Cortex of kidney (tissue), 1 donor: Measurements from ENCODE around the gene ZFAND2A.
"Not testable (repeated sequence)": the region's sequence is repeated elsewhere in the genome, so short reads cannot be mapped to it uniquely, and the experiment has no call there.

ENCODE experiments used
- DNase-seq: peaks from one replicate; lab custom pipeline; 2025; lab: John Stamatoyannopoulos, UW

Gene ZFAND2A, protein sequence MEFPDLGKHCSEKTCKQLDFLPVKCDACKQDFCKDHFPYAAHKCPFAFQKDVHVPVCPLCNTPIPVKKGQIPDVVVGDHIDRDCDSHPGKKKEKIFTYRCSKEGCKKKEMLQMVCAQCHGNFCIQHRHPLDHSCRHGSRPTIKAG

DNA sequence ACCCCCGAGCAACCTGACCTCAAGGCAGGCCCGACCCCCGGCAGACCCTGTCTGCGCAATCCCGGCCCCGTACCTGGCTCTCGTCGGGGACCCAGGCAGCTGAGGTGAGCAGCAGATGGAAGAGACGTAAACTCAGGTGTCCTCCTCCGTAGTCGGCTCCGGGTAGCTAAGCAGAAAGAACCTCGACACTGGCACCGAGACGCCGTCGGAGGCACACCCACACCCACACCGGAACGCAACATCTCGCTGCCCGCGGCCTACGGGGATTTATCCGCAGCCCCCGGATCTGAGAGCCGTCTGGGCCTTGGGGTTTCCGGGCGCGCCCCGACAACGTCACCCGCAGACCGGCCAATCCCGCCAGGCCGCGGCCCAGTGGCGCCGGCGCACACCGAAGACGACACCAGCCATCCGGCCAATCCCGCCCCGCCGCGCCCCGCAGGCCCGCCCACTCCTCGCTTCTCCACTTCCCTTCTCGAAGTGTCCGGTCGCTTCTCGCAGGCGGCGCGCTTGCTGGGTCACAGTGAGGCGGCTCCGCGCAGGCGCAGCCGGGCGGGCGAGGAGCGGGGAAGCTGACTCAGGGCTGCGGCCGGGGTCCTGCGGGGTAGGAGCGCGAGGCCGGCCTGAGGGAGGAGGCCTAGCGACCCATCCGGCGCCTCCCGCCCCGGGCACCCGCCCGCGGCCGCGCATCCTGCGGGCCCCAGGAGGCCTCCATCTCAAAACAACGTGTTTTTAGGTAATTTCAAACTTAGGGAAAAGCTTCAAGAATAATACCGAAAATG lies at the start of gene ZFAND2A:
Gene ZFAND2A (minus strand): TSS at position 306 of the 779 bp plus-strand sequence. CDS start 1,984 bp downstream, outside the sequence.
- DNase-seq, result peak; percentile 76

DNA sequence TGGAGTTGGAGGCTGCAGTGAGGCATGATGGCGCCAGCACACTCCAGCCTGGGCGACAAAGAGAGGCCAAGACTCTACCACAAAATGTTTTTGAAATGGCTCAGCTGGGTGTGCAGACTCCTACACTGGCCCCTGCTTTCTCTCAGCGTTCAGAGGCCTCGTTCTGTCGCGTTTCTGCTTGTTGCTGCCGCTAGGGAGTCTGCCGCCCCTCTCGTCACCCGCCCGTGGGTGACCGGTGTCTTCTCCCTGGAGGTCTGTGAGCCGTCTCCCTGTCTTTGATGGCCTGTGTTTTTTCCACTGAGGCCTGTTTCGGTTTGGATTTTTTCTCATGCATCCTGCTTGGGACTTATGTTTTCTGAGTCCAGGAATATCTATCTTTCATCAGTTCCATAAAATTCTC lies 49.1 kb upstream of the ZFAND2A start:
- no peak for DNase-seq

DNA sequence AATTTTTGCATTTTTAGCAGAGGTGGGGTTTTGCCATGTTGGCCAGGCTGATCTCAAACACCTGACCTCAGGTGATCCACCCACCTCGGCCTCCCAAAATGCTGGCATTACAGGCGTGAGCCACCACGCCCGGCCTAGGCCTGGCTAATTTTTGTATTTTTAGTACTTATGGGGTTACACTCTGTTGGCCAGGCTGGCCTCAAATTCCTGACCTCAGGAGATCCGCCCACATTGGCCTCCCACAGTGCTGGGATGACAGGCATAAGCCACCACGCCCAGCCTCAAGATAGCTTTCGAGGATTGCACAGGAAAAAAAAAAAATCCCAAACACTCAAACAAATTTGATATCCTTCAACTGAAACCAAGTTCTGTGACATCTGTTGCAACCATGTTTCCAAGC lies 45.7 kb upstream of the ZFAND2A start:
- not testable (repeated sequence) for DNase-seq

DNA sequence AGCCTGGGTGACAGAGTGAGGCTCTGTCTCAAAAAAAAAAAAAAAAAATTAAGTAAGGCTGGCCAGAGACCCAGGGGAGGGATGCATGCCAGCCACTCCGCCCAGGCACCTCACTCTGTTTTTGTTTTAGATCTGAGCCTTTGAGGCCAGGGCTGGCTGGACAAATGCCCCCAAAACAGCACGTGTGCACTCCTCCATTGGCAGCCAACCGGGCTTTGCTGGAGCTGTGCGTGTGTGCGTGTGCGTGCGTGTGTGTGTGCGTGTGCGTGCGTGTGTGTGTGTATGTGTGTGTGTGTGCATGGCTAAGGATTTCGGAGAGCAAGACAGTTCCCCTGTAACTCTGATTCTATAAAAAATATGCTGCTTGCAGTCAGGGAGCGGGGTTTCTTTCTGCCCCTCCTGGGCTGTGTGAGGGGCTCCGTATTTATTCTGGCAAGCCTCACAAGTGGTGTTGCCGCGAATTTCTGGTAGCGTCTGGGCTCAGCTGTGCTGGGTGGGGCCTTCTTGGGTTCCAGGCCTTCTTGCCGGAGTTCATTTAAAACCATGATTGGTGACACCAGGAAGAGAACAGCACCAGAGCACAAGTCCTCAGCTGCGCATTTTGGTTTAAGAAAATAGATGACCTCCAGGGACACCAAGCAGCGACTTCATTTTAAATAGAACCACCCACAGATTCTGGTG lies 44.6 kb upstream of the ZFAND2A start:
- DNase-seq, result no peak

DNA sequence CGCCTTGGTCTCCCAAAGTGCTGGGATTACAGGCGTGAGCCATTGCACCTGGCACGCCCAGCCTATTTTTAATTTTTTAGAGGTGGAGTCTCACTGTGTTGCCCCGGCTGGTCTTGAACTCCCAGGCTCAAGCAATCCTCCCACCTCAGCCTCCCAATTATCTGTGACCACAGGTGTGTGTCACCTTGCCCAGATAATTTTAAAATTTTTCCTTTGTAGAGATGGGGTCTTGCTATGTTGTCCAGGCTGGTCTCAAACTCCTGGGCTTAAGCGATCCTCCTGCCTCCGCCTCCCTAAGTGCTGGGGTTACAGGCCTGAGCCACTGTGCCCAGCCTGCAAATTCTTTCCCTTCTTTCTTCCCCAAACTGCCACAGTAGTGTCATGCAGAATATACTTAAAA lies 42.9 kb upstream of the ZFAND2A start:
- DNase-seq, result not testable (repeated sequence)

DNA sequence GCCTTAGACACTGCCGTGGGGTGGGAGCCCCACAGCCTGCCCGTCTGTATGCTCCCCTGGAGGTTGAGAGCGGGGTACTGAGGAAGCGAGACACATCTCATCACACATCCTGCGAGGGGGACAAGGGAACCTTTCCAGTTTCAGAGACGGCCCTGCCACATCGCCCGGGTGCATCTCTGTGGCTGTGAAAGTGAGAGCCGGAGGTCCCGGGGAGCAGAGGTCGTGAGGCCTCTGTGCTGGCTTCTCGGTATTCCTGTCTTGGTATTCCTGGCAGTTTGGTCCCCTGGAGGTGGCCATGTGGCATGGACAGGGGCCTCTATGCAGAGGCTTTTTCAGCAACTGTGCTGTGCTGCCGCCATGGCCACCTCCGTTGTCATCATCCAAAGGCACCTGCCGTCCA lies 41.9 kb upstream of the ZFAND2A start:
- no peak for DNase-seq

DNA sequence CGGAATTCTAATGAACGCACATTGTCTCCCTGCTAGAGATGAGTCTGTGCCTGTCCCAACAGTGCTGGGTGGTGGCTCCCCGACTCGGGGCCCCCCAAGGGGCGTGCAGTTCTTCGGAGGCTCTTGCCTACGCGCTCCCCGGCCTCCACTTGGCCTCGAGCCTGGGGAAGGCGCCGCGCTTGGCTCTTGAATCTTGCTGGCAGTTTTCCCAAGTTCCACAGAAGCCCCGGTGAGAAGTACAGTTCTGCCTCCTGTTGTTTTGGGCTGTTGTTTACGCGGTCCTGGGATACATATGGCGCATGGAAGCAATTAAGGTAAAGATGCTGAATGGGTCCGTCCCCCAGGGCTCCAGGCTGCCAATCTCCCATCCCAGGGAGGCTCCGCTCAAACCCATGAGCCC lies 40.0 kb upstream of the ZFAND2A start:
- DNase-seq, result no peak

DNA sequence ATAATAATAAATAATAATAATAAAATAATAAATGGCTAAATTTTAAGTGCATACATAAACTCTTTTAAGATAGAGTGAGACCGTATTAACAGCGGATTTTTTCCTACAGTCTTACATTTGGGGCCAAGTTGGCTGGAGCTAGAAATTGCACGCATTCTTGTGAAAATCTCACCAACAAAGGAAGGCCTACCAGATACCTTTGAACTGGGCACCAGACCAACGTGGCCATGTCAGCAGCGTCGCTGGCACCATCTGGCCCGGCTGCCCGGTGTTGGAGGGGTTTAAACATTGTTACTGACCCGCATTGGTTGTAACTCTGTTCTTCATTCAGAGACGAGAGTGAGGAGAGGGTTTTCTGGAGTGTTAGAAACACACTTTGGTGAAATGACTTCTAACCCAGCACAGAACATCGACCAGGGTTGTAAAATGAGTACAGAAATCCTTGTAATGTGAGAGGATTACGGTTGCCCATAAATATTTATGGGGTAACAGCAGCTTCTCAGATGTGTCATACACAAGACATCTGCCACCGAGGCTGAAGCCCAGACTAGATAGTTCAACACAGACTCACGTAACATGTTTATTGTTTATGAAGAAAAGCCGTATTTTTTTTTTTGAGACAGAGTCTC lies 38.1 kb upstream of the ZFAND2A start:
- no peak for DNase-seq

DNA sequence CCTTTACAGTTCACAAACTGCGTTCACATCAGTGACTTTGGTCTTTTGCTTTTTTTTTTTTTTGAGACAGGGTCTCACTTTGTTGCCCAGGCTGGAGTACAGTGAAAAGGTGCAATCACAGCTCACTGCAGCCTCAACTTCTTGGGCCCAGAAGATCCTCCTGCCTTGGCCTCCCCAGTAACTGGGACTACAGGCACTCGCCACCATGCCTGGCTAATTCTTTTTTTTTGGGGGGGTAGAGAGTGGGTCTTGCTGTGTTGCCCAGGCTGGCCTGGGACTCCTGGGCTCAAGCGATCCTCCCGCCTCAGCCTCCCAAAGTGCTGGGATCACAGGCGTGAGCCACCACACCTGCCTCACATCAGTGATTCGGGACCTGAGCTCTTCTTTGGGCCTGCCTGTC lies 37.0 kb upstream of the ZFAND2A start:
- DNase-seq, result no peak

DNA sequence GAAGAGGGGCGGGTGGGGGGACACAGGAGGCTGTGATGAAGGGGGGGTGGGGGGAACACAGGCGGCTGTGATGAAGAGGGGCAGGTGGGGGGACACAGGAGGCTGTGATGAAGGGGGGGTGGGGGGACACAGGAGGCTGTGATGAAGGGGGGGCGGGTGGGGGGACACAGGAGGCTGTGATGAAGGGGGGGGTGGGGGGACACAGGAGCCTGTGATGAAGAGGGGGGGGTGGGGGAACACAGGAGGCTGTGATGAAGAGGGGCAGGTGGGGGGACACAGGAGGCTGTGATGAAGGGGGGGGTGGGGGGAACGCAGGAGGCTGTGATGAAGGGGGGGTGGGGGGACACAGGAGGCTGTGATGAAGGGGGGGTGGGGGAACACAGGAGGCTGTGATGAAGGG lies 36.4 kb upstream of the ZFAND2A start:
- not testable (repeated sequence) for DNase-seq

DNA sequence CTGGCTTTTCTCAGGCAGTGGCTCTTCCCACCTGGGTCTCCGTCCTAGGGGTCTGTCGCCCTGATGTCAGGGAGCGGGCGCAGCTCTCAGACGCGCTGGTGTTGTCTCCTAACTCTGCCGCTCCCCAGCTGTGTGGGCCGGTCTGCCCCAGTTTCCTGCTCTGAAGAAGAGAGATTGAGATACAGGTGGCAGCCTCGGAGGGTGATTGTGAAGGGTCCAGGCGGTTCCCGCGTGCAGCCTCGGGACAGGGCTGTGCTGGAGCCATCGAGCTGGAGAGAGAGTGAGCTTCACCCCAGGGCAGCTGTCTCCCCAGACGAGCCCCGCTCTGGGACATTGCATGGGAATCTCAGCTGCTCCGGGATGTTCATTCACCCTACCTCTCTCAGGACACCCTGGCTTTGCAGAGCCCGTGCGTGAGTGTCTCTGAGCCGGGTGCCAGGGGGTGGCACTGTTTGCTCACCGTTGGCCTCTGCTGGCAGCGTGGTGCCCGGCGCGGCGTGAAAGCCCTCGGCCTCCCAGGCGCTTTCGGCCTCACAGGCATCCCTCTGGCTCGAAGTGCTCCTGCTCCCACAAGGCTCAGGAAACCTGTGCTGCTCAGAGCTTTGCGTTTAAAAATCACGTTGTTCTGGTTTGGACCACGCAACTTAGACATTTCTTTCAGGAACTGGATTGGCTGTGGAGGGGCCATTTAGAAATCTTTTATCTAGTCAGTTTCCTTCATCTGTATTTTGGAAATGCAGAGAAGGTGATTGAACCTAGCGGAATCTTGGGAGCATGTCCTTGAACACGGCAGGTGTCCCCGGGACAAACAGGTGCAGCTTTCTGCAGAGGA lies 33.8 kb upstream of the ZFAND2A start:
- DNase-seq, result no peak

DNA sequence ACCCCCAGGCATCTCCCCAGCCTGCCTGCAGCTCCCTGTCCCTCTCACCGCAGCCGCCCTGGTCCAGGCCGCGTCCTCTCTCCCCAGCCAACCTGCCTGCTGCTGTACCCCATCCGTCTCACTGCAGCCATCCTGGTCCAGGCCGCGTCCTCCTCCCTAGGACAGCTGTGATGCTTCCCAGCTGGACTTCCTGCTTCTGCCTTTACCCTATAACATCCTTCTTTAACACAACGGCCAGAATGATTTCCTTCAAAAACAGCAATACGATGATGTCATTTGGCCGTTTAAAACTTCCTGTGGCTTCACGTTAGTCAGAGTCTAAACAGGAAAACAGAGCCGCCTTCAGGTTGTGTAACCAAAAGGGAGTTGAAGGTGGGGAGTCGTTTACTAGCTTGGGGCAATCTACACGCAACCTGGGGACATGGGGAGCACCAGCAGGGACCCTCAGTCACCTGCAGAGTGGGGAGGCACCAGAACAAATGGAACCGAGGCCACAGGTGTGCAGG lies 32.2 kb upstream of the ZFAND2A start:
- no peak for DNase-seq

DNA sequence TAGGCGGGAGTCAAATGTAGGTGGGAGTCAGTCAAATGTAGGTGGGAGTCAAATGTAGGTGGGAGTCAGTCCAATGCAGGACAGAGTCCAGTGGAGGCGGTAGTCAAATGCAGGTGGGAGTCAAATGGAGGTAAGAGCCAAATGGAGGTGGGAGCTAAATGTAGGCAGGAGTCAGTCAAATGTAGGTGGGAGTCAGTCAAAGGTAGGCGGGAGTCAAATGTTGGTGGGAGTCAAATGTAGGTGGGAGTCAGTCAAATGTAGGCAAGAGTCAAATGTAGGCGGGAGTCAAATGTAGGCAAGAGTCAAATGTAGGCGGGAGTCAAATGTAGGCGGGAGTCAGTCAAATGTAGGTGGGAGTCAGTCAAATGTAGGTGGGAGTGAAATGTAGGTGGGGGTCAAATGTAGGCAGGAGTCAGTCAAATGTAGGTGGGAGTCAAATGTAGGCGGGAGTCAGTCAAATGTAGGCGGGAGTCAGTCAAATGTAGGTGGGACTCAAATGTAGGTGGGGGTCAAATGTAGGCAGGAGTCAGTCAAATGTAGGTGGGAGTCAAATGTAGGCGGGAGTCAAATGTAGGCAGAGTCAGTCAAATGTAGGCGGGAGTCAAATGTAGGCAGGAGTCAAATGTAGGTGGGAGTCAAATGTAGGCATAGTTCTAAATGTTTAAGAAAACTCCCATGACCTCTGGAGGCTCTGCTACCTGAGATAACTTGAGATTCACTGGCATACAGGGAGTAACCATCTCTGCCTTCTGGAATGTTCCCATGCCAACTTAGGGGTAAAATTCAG lies 30.2 kb upstream of the ZFAND2A start:
- DNase-seq, result no peak

DNA sequence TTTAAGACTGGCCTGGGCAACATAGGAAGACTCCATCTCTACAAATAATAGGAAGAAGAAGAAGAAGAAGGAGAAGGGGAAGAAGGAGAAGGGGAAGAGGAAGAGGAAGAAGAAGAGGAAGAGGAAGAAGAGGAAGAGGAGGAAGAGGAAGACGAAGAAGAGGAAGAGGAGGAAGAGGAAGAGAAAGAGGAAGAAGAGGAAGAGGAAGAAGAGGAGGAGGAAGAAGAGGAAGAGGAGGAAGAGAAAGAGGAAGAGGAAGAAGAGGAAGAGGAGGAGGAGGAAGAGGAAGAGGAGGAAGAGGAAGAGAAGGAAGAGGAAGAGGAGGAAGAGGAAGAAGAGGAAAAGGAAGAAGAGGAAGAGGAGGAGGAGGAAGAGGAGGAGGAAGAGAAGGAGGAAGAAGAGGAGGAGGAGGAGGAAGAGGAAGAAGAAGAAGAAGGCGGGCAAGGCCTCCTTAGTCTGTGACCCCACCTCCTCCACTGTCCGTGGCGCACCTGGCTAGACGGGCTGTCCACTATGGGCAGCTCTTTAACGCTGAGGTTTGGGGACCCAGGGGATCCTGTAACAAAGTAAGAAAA lies 28.8 kb upstream of the ZFAND2A start:
- DNase-seq, result no peak

DNA sequence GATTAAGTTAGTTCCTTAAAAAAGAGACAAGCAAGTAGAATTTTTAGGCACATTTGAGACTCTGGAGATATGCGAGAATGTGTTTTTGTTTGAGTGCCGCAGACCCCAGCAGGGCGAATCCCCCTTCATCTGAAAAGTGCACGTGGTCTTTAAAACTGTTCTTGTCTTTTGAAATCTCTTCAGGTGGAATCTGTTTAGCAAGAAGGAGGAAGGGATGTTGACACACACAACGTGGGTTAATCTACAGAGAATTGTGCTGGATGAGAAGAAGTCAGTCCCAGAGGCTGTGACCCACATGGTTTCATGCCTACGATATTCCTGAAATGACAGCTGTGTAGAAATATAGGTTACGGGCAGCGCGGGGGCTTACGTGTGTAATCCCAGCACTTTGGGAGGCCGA lies 27.1 kb upstream of the ZFAND2A start:
- no peak for DNase-seq

DNA sequence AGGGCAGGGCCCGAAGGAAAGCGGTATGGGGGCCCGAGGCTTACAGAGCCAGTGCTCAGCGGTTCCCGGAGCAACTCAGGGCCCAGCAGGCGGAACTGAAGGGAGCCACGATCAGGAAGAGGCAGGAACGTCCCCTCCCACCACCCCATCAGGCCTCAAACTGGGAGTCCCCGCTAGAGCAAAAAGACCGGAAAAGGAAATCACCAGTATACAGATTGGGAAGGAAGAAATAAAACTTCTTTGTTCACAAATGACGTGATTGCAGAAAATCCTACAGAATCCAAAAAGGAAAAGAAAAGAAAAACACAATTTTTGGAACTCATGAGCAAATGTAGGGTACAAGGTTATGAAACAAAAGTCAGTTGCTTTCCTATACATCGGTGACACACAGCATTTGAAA lies 21.6 kb upstream of the ZFAND2A start:
- no peak for DNase-seq

DNA sequence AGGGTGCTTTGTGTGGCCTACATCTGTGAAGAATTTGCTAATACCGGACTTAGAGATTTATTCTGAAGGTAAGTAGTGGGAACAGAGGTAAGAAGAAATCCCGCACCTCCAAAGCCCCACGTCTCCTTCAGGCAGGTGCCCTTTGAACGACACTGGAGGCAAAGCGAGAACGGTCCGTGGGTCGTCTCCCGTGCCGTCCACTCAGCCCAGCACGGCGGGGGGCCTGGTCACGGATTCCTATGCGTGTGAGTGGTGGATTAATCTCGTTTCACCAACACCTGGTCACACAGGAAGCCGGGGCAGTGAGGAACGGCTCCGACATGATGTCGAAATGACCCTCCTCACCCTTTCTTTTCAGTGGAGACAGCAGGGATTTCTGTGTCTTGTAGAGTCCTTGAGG lies 21.0 kb upstream of the ZFAND2A start:
- DNase-seq, result no peak

DNA sequence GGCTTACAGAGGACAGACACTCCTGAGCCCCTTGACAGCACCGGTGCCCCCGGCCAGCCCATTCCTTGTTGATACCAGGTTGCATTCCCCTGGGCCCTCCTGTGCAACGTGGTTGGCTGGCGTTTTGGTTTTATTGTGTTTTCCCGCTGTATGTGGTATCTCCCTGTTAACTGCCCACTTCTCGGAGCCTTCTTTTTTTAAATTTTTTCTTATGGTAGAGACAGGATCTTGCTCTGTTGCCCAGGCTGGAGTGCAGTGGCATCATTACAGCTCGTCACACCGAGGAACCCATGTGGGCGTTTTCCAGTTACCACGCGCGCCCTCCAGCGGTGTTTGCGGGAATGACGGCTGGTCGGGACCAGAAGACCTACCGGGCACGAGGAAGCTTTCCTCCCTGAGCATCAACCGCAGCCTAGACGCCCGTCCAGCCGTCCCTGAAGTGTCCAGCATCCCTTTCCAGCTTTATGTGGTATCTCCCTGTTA lies 16.9 kb upstream of the ZFAND2A start:
- no peak for DNase-seq

DNA sequence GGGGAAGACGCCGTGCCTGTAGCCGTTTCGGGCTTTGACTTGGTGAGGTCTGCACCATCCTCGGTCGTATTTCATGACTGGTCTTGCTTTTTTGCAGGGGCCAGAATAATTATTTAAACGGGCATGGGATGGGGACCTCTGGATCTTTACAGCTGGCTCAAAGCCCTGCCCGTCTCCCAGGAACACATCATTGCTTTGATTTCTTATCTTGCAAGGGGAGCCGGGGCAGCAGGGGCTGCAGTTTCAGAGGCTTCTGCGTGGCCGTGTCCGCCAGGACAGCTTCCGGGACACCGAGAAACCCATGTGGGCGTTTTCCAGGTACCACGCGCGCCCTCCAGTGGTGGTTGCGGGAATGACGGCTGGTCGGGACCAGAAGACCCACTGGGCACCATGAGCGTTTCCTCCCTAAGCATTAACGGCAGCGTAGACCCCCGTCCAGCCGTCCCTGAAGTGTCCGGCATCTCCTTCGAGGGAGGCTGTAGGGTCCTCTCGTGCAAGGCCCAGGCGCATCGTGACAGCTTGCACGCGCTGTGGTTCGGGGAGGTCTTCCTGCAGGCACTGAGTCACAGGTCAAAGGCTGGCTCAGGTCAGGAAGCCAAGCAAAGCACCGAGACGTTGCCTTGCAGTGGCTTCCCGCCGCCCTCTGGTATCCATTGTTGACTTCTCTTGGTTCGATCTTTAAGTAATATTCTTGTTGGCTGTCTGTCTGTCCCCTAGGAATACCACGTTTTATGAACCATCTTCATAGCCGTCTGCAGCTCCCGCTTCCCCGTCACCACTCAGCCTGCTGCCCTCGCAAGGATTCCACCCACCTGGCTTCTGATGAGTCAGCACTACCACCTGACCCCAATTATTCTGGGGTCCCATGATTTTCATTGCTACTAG lies 16.2 kb upstream of the ZFAND2A start:
- no peak for DNase-seq
